Activated CD4-positive, alpha-beta T cell treated with anti-CD3 and anti-CD28 coated beads, Interleukin-2, Interleukin-6, amounts not matched to agents 100 ng/mL and 50 ng/mL, durations not matched to agents 16 hours and 8 hours (primary cell): ENCODE results near the gene TRAF2.

ENCODE experiments used
- DNase-seq: peaks from one replicate; pipeline ENCODE4 v3.0.0-alpha.2; 2020

TRAF2 gene

GRCh38 chr9:136847088-136847825, 39.1 kb upstream of the TRAF2 start:
- peak; percentile 54 for DNase-seq

- peak; percentile 91 for DNase-seq
These were observed 38.4 kb upstream of the TRAF2 start for GRCh38 chr9:136847826-136848392.

GRCh38 chr9:136848393-136849037, 37.8 kb upstream of the TRAF2 start:
- DNase-seq = peak; percentile 55

- peak; percentile 99 for DNase-seq
These were observed 37.0 kb upstream of the TRAF2 start, which contains the start of gene PHPT1 for GRCh38 chr9:136849038-136849959. TSS of gene PHPT1 (plus strand) at chr9:136849409. CDS start at chr9:136849431, 22 bp downstream.

- no peak for DNase-seq
These were observed 36.1 kb upstream of the TRAF2 start for GRCh38 chr9:136849960-136850865.

GRCh38 chr9:136850866-136851775, 35.2 kb upstream of the TRAF2 start:
- no peak for DNase-seq

- no peak for DNase-seq
These were observed 34.2 kb upstream of the TRAF2 start, which contains the start of gene MAMDC4 for GRCh38 chr9:136851941-136852663. TSS of gene MAMDC4 (plus strand) at chr9:136852346. CDS start at chr9:136852417, 71 bp downstream.

- DNase-seq = no peak
These were observed 33.4 kb upstream of the TRAF2 start for GRCh38 chr9:136852664-136853595.

GRCh38 chr9:136853596-136854112, 32.7 kb upstream of the TRAF2 start:
- DNase-seq = no peak

- DNase-seq = no peak
These were observed 32.0 kb upstream of the TRAF2 start for GRCh38 chr9:136854113-136854841.

GRCh38 chr9:136854842-136855460, 31.4 kb upstream of the TRAF2 start:
- DNase-seq = no peak

- DNase-seq = no peak
These were observed 30.7 kb upstream of the TRAF2 start for GRCh38 chr9:136855461-136856078.

GRCh38 chr9:136856079-136856476, 30.2 kb upstream of the TRAF2 start:
- DNase-seq = no peak

- DNase-seq = no peak
These were observed 29.7 kb upstream of the TRAF2 start for GRCh38 chr9:136856541-136857141.

- DNase-seq = no peak
These were observed 29.1 kb upstream of the TRAF2 start for GRCh38 chr9:136857166-136857565.
